IPS-NIHi7 (cell line): ENCODE measurements around the gene CDS2.

ENCODE experiments used
- DNase-seq: peaks from one replicate; pipeline ENCODE4 v3.0.0; 2012; ENCODE audit warnings: mixed read lengths; ENCODE audit errors: extremely low spot score

CDS2 gene

DNA sequence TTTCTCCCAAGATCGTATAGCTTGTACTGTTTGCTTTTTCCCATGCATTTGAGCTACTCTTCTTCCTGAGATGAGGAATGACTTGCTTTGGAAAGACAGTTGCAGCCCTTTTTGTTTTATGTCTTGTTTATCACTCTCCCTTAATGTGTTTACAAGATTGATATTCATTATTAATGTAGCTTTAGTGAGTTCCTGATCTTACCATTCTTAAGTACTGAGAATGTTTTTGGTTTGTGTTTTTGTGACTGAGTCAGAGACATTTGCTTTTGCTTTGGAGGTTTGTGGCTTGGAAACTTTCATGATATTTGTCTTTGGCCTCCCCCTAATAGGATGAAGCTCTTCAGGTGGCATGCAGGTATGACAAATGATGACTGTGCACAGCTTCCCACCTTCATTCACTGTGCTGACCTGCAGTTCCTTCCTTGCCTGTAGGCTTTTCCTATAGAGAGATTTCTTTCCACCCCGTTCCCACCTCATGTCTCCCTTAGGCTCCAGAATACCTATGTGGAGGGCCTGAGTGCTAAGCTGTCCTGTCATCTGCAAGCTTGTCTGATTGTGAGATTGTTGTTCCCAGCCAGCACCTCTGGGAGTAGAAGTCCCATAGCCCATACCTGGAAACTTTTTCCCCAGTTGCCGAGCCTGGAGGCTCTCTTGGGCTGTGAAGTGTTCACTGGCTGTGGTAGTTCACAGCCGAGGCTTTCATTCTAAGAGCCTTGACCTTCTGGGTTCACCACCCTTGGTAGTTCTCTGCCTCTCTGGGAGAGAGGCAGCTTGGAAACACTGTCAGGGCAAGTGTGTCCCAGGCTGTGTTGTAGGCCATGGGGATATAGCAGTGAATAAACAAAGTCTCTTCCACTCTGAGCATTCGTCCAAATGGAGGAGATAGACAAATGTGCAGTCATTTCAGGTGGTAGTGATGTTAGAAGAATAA is 27.1 kb downstream of the CDS2 start:
- DNase-seq, result no peak

DNA sequence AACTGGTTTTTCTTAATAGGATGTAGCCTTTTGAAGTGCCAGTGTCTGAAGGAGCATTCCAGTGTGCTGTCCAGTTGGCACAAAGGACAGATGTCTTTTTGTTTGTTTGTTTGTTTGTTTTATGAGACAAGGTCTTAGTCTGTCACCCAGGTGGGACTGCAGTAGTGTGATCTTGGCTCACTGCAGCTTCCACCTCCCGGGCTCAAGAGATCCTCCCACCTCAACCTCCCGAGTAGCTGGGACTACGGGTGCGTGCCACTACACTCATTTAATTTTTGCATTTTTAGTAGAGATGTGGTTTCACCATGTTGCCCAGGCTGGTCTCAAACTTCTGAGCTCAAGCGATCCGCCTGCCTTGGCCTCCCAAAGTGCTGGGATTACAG is 27.7 kb downstream of the CDS2 start:
- no peak for DNase-seq

DNA sequence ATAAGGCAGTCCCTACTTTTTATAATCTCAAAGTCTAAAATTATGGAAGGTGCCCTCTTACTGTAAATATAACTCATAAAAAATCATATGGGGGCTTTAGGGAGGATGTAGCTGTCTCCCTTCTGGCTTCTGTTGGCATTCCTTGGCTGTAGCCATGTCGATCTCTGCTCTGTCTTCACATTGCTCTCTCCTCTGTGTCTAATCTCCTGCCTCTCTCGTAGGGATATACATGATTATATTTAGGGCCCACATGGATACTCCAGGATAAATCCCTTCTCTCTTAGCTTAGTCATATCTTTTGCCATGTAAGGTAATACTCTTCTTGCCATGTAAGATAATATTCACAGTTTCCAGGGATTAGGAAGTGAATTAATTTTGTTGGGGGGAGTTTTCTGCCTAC is 28.6 kb downstream of the CDS2 start:
- no peak for DNase-seq

DNA sequence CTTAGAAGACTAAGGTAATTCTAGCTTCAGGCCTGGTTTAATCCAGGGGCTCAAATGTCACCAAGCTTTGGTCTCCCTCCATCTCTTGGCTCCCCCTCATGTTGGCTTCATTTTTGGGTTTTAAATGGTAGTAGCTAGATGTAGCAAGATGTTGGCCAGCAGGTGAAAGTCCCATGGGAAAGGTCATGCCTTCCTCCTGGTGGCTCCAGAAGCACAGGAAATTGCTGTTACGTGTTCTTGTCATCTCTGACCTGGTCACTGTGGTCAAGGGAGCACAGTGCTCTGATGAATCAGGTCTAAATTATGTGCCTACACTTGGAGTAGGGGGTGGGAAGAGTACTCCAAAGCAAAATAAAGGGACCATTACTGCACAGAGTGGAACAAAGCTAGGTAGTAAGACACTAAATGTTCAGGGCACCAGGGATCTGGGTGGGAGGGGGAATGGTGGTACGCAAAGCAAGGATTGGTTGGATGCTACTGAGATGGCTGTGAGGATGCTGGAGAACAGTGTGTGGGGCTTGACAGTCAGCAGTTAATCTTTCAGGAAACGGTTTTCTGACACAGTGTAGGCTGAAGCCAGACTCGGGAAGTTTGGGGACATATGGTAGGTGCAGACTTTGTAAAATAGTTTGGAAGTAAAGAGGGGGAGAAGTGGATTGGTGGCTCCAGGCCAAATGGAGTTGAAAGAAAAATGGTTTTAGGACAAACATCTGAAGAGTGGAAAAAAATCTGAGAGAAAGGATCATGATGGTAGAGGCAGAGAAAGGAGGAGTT is 30.1 kb downstream of the CDS2 start:
- no peak for DNase-seq

DNA sequence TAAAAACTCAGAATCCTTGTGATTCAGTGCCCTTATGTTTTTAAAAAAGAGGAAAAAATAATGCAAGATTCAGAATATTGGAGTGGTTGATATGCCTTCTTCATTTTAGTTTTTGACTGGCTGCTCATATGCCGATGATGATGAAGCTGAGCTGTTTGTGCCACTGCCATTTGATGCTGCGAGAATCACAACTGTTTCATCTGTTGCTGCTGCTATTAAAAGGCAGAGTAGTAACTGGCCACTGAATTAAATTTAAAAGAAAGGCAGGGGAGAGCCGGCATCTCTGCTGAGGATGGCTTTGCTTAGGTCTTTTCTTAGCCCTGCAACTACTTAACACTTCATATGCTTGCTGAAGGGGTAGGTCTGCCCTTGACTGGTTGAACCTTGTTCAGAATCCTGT is 33.1 kb downstream of the CDS2 start:
- DNase-seq, result no peak

DNA sequence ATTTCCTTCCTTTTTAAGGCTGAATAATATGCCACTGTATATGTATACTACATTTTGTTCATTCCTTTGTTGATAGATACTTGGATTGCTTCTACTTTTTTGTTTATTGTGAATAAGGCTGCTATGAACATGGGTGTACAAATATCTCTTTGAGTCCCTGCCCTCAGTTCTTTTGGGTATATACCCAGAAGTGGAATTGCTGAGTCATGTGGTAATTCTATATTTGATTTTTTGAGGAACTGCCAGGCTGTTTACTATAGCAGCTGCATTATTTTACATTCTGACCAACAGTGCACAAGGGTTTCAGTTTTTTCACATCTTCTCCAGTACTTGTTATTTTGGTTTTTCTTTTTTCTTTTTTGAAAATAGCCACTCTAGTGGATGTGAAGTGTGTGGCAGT is 34.1 kb downstream of the CDS2 start:
- no peak for DNase-seq

DNA sequence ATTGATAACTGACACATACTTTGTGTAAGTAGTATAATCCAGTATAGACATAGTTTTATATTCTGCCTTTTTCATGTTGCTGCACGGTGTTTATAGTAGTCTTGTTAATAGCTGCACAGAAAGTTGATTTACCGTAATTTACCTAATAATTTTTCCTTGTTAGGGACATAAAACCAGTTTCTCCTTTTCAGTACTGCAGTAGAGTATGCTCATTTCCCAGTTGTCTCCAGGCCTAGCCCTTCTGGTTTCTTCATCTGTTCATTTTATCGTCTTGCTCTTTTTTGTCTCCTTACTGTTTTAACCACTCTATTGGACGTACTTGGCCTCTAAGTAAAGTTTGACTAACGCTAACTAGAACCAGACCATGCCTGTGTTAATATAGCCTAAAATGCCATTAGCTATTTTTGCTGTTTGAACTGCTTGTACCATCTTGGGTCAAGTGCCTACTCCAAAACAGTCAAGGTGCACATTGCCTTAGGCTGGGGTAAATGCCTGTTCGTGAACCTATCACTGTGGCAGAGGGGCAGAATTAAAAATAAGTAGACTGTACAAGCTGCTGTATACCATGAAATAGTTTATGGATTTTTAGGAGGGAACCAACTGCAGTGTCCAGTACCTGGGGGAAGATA is 34.8 kb downstream of the CDS2 start:
- DNase-seq, result no peak

DNA sequence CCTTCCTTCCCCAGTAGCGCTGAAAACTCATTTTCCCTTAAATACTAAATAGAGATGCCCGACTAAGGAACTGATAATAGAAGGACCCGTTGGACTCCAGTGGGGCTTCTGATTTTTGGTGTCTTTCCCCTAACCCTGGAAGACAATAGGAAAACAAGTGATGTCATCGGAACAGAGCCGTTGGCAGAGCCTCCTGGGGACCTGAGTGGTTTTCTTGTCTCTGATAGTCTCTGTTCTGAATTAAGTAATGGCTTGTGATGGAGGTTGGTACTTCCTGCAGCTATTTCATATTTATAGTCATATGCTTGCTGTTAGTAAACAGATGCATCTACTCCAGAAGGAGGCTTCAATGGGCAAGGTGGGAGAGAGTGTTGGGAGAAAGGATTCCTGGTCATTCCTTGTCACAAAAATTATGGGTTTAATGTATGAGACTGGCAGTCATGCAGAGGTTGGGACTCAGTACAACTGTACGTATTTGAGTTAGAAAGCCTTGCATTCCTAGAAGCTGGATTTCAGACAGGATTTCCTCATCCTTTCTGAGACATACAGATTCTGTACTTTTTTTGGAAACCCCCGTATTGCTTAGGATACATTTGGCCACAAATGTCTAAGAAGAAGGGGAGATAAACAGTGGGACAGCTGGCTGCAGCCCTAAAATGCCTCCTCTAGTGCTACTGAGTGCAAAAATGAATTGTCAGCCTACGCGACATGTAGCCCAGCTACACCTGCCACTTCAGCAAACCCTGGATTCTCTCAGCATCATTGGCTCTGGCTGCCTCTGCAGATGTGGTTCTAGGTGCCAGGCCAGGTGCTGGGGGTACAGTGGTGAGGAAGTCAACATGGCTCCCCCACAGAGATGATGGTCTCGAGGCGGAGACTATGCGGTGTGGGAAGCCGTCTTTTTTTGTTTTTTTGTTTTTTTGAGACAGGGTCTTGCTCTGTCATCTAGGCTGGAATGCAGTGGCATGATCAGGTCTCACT is 38.1 kb downstream of the CDS2 start:
- no peak for DNase-seq

DNA sequence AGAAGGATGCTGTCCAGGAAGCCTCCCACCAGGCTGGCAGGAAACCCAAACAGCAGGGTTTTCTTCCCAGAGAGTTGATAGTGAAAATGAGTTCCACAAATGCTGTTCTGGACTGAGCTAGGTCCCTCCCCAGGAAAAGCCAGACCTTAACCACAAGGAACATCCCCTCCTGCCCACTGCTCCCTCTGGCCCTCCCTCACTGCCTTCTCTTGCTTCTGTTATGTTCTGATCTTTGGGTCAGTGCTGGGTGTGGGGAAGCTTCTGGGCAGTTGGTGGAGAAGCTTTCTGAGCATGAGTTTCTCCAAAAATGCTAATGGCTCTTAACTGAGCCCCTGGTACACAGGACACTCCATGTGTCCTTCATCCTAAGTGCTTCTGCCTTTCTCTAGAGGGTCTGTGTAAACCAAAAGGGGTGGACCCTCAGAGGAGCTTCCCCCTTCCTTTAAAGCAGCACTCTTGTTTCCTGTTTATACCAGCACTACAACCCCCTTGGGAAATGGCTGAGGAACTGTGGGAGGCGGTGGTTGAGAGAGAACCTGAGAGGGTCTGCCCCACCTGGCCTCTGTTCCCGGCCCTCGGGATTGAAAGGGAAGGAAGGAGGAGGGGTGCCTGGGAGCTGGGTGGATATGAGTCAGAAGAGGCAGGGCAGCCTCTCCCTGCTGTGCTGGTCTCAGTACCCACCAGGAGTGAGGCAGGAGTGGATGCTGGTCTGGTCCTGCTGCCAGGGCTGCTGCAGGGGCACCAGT is 42.0 kb downstream of the CDS2 start:
- DNase-seq, result peak; percentile 73

DNA sequence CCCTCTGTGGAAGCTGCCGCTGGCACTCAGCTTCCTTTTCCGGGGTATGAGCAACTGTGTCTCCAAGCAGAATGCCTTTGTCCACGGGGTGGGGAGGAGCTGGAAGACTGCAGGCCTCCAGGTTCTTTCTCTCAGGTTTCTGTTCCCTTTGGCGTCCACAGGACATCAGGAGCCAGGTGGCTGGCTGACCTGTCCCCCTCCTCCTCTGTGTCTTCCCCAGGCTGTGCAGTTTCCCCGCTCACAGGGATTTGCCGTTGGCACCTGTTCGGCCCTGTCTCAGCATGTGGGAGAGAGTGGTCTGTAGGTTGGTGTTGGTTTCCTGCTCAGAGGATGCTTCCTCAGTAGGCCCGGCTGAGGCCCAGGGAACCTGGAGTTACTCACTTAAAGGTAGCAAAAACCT is 43.5 kb downstream of the CDS2 start:
- DNase-seq, result no peak

DNA sequence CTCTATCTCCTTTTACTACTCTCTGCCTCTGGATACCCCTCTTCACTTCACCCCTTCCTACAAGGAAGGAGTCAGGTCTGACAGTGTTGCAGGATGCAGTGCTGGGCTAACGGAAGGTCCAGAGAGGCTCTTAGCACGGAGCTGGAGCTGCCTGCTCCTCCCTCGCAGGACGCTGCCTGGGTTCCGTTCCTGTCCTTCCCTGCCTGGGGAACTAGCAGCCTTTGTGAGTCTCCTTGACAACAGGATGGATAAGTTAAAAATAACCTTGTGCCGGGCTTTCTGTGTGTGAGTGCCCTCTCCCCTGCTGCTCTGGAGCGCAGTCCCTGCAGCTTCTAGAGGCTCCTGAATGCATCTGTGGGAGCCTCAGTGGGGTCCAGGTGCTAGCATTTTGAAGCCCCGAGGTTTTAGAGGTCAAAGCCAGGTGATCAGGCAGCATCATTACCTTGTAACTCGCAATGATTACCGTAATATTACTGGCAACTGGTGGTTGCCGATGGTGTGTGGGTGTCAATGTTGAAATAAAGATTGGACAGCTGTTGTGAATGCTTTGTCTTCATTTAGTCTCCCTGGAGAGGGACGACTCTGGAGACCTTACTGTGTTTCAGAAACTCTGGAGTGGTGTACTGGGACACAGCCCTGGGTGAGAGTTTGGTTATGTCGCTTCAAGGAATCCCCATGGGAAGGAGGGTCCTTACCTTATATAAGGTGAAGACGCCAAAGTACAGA is 44.4 kb downstream of the CDS2 start:
- no peak for DNase-seq

DNA sequence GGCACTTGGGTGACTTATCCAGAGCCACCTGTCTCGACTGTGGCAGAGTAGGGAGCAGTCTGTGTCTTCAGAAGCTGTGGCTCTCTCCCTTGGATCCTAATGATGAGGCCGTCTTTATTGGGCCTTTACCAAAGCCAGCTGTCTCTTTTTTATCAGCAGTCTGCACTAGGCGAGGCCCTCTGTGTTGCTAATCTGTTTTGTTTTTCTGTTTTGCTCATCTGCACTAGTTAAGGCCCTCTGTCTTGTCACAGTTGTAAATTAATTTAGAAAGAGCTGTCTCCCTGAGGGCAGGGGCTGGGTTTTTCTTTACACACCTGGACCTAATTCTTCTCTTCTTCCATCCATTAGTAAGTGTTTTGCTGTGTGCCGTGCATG is 45.0 kb downstream of the CDS2 start:
- no peak for DNase-seq

DNA sequence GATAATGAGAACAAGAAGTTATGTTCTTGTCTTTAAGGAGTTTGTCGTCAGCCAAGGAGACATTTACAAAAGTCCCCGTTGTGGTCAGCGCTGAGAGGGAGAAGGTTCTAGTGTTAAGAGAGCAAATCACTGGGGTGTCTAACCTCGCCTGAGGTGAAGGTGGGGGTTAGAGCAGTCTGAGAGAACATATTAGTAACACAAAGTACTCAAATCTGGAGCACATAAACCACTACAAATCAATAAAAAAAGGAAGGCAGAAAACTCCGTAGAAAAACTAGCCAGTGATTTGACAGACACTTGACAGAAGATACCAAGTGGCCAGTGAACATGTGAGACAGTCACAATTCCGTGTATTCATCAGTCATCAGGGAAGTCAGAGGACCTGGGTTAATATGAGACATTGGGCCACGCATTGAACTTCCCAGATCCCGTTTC is 45.4 kb downstream of the CDS2 start:
- no peak for DNase-seq

DNA sequence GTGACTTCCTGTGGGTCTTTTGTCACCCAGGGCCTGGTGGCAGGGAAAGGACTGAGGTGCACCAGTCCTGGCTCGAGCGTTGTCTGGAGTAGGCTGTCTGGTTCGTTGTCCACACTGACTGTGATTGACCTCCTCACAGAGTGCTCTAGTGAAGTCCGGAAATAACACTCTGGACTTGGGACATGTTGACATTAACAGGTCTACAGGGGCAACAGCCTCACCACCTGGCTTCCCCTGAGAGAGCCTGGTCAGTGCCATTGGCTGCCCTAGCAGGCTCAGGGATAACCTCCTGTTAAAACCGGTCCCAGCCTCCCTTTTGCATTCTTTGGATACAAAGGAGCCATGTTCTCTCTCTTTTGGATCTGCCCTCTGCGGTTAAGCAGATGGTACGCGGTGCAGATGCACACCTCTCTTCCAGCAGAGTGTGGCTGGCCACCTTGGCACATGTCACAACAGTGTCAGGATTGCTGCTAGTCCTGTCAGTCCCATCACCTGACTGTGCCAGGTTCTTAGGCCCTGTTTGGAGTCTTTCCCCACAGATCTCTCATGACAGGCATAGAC is 46.2 kb downstream of the CDS2 start:
- DNase-seq, result no peak

DNA sequence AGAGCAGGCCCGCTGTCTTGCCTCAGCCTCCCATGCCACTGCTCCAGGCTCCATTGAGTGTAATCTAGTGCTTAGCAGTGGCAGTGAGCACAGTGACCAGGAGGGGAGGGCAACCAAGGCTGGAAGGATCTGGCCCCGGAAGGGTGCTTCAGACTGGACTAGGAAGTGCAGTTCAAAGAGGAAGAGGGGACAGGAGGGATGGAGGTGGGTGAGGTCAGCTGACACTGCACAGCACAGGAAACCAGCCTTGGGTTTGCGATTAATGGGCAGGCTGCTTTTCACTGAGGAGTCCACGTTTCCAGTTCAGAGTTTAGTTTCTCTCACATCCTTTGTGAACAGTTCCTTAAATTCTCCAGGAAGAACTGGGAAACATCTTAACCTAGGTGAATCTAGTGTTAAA is 46.9 kb downstream of the CDS2 start:
- DNase-seq, result no peak

DNA sequence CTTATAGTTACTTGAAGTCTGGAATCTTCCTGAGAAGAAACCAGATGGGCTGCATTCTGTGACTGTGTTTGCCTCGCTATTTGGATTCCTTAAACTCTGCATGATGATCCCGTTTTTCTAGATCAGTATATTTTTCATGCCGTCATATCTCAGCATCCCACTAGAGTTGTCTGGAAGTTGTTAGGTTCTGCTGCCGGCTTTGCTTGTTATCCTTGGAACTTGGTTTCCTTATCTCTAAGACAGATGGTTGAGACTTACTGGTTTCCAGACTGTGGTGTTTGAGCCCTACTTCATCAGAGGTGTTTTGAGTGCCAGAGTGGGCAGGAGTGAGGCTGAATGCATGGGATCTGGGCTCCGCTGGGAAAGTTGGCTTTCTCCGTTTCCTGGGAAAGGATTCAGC is 50.3 kb downstream of the CDS2 start:
- no peak for DNase-seq

DNA sequence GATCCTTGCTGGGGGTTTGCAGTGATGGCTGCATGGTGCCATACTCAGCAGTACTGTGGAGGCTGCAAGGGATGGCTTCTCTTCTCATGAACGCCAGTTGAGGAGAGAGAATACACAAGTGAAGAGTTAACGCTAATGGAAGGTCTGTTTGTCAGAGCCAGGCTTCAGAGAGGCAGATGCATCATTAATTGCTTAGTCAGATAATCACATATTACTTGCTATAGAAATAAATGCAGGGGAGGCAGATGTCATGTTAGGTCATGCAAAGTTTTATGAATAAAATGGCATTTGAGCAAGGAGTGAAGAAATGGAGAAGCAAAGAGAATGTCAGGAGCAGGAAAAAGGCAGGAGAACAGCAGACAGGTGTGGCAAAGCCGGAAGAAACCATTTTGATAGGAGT is 51.2 kb downstream of the CDS2 start:
- no peak for DNase-seq

DNA sequence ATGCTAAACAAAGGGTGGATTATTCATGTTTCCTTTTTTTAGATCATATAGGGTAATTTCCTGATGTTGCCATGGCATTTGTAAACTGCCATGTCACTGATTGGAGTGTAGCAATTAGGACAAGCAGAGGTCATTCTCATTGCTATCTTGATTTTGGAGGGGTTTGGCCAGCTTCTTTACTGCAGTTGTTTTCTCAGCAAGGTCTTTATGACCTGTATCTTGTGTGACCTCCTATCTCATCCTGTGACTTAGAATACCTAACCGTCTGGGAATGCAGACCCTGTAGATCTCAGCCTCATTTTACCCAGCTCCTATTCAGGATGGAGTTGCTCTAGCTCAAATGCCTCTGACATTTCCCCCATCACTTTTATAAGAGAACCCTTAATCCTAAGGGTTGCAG is 53.6 kb downstream of the CDS2 start:
- no peak for DNase-seq

DNA sequence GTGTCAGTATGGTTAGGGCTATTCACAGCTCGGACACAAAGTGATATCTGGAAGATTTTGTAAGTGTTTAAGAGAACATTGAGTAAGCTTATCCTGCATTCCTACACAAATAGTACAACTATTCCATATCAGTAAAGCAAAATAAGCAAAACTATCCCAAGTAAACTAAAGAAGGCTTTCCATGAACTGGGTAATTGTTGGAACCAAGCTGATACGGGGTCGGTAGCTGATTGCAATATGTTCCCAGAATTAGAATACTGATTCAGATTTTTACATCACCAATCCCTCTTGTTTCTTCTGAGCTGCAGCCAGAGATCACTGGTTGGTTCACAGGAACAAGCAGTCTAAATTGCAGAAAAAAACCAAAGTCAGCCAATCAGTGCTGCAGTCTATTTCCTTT is 54.1 kb downstream of the CDS2 start:
- no peak for DNase-seq

DNA sequence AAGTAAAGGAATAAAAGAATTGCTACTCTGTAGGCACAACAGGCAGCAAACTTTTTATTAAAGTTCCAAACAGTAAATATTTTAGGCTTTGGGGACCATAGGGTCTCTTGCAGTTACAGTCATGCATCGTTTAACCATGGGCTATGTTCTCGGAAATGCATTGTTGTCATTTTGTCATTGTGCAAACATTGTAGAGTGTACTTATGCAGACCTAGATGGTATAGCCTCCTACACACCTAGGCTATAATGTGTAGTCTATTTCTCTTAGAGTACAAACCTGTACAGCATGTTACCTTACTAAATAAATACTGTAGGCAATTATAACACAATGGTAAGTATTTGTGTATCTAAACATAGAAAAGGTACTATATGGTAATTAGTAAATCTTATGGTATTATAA is 54.7 kb downstream of the CDS2 start:
- DNase-seq, result no peak
